Keratinocyte (primary cell): ENCODE data around the gene HABP4.

Experiments used
- EZH2 ChIP-seq: IDR thresholded peaks from one replicate; pipeline ENCODE4 v1.6.1; 2012; ENCODE audit warnings: inconsistent platforms, mild to moderate bottlenecking, low read length, moderate library complexity
- TF ChIP-seq, protein P1 (sequence below), 3 experiments: IDR thresholded peaks in 1 of 3; conservative IDR thresholded peaks in 1 of 3; optimal IDR thresholded peaks in 1 of 3; 2 replicates in 2 of 3; 3 replicates in 1 of 3; pipeline versions ENCODE3 to v1.5.1; 2011; ENCODE audit warnings: low read length in 3 of 3, mild to moderate bottlenecking in 3 of 3, moderate library complexity in 2 of 3, control low read depth in 1 of 3, inconsistent platforms in 1 of 3; ENCODE audit not compliant: insufficient read depth in 2 of 3; ENCODE audit errors: extremely low read depth in 1 of 3

DNA sequence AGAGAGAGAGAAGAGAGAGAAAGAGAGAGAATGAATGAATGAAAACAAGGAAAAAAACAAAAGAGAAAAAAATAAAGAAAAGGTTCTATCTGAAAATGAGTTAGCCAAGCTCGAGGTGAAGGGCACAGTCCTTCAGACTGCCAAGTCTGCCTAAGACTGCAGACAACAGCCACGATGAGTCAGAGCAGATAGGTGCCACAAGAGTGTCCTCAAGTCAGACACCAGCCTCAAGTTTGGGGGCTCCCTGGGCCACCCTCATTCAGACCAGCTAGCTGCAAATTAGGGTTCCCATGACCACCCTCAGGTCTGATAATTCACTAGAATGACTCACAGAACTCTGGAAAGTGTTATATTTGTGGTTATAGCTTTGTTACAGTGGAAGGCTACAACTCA is 13.9 kb upstream of the HABP4 start:
- TF ChIP-seq, protein P1, sequence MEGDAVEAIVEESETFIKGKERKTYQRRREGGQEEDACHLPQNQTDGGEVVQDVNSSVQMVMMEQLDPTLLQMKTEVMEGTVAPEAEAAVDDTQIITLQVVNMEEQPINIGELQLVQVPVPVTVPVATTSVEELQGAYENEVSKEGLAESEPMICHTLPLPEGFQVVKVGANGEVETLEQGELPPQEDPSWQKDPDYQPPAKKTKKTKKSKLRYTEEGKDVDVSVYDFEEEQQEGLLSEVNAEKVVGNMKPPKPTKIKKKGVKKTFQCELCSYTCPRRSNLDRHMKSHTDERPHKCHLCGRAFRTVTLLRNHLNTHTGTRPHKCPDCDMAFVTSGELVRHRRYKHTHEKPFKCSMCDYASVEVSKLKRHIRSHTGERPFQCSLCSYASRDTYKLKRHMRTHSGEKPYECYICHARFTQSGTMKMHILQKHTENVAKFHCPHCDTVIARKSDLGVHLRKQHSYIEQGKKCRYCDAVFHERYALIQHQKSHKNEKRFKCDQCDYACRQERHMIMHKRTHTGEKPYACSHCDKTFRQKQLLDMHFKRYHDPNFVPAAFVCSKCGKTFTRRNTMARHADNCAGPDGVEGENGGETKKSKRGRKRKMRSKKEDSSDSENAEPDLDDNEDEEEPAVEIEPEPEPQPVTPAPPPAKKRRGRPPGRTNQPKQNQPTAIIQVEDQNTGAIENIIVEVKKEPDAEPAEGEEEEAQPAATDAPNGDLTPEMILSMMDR (optimal IDR thresholded peaks at IDR 0.05 in 1 of 3, IDR thresholded peaks at IDR 0.05 in 1 of 3, conservative IDR thresholded peaks at IDR 0.05 in 1 of 3; ENCODE audit: extremely low read depth in 1 of 3, insufficient read depth in 2 of 3, low read length in 3 of 3), result no peak
- TF ChIP-seq EZH2, result no peak
